ENCODE data around the gene CHTF18. TPM values are rescaled to one million over a fixed set of nuclear protein-coding genes. Genes with fewer than 3 reads are reported as not detected.

The CHTF18 gene
- total and polyA plus RNA-seq, 9 of the 15 experiments (the other 6 are each of a cell fraction or from before 2014, with no cell fraction given) = 2.5 to 123 (median 17.0) TPM

GRCh38 chr16:782766-783403, 5.5 kb upstream of the CHTF18 start:
- TF ChIP-seq ZBTB33 (CRISPR knock-in tag; IDR thresholded peaks at IDR 0.05) = peak; percentile 90
- peak; percentile 41 for TF ChIP-seq KDM5B (IDR thresholded peaks at IDR 0.05; ENCODE audit: insufficient replicate concordance, low read depth, low read length)
- no peak for TF ChIP-seq HEY1 (CRISPR knock-in tag; IDR thresholded peaks at IDR 0.05; ENCODE audit: borderline replicate concordance)
- TF ChIP-seq HNRNPL (IDR thresholded peaks at IDR 0.05; ENCODE audit: low read depth, low read length) = 0 out of 2 replicates have a peak, but pooled peaks have one; percentile 31
- no peak for TF ChIP-seq ZNF384 (IDR thresholded peaks at IDR 0.05; ENCODE audit: low read depth, low read length)
- peak; percentile 65 for TF ChIP-seq POLR2G (IDR thresholded peaks at IDR 0.05; ENCODE audit: low read depth, low read length)
- no peak for TF ChIP-seq ETV1 (tag; conservative IDR thresholded peaks at IDR 0.05; ENCODE audit: low read depth)
- Histone ChIP-seq H3K27me3 (ENCODE audit: control insufficient read depth in 2 of 2, insufficient read depth in 2 of 2, low read length in 2 of 2) (peaks cover 0 to 11% of the 10 kb centered on the region in 2 experiments; a peak in 2 of 5 replicates), H3K27ac (ENCODE audit: extremely low read depth, low read depth, low read length) (no peak overlapping the region), H4K20me1 (replicated peaks; ENCODE audit: control insufficient read depth, insufficient read depth, low read length) (peaks cover 10% of the 10 kb centered on the region), H3K9me3 (replicated peaks; ENCODE audit: control insufficient read depth, insufficient read depth, low read depth, low read length) (no peaks in the 10 kb centered on the region), H3K4me2 (ENCODE audit: insufficient read depth, low read length) (no peak overlapping the region), H2AFZ (ENCODE audit: low read depth, low read length) (no peak overlapping the region), H3K4me1 (replicated peaks in 1 of 2; ENCODE audit: control insufficient read depth in 2 of 2, insufficient read depth in 2 of 2, low read length in 2 of 2) (peaks cover 11 to 92% of the 10 kb centered on the region in 2 experiments; a peak in 4 of 5 replicates), H3K9me1 (ENCODE audit: control insufficient read depth, insufficient read depth, low read length) (no peaks in the 10 kb centered on the region), H3K36me3 (ENCODE audit: control insufficient read depth, insufficient read depth, low read length) (peaks cover 27% of the 10 kb centered on the region; the same call in 2 of the 3 replicates), H3K4me3 (no peak overlapping the region), H3K79me2 (ENCODE audit: control insufficient read depth, insufficient read depth, low read length) (peaks cover 10% of the 10 kb centered on the region), H3K9ac (ENCODE audit: insufficient read depth in 1 of 2, low read depth in 2 of 2, low read length in 2 of 2) (peak overlapping the region in 1 of 2 experiments; percentile 4; a peak in 1 of 4 replicates)
- ATAC-seq (no peak), FAIRE-seq (no peak), DNase-seq (ENCODE audit: extremely low read depth in 1 of 4, low spot score in 3 of 4) (no peak)
- no TSS peak for BruUV-seq (replicated peaks)
- intact Hi-C loops (cut with micrococcal nuclease) (no loop called here), in situ Hi-C loops (cut with MboI) (no loop called here)
- ChIA-PET POLR2A (interaction anchor here (2.9 kb wide), 1 partner anchor 11 kb away, joined by 11 read pairs; no protein-coding TSS in a partner anchor), CTCF (ENCODE audit: low intra/inter-chr PET ratio) (interaction anchor here (3.9 kb wide), 1 partner anchor 72 kb away, joined by 73 read pairs; no protein-coding TSS in a partner anchor)
- WGBS (ENCODE audit: insufficient coverage, low coverage, missing lambda C conversion rate) = 57% methylated on average over 24 of the region's 36 CpGs
